GM19238 (cell line): ENCODE data around the gene NDUFV2.

Source experiments
- DNase-seq: peaks from one replicate; pipeline ENCODE4 v3.0.0; 2011; ENCODE audit warnings: low spot score; ENCODE audit not compliant: insufficient read length

The NDUFV2 gene

GRCh38 chr18:9117980-9118841 lies 15.7 kb downstream of the NDUFV2 start:
- DNase-seq = no peak

- no peak for DNase-seq
These were observed 18.3 kb downstream of the NDUFV2 start for GRCh38 chr18:9120796-9121195.

- DNase-seq = no peak
These were observed 21.0 kb downstream of the NDUFV2 start for GRCh38 chr18:9123520-9123919.

GRCh38 chr18:9124824-9125223 lies 22.3 kb downstream of the NDUFV2 start:
- no peak for DNase-seq

DNA sequence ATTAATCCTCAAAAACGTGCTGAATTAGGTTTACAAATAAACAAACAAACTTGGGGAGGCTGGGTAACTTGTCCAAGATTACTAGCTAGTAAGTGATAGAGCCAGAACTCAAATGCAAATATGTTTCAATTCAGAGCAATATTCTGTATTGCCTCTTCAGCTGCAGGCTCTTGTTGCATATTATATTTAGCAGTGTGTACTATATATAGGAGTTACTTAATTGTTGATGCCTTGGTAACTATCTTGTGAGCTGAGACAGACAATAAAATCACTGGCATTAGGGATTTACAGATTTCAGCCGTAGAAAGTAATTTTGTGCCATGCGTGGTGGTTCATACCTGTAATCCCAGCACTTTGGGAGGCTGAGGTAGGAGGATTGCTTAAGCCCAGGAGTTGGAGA lies 23.8 kb downstream of the NDUFV2 start:
- DNase-seq = no peak

- no peak for DNase-seq
These were observed 27.7 kb downstream of the NDUFV2 start for GRCh38 chr18:9130195-9130594.

DNA sequence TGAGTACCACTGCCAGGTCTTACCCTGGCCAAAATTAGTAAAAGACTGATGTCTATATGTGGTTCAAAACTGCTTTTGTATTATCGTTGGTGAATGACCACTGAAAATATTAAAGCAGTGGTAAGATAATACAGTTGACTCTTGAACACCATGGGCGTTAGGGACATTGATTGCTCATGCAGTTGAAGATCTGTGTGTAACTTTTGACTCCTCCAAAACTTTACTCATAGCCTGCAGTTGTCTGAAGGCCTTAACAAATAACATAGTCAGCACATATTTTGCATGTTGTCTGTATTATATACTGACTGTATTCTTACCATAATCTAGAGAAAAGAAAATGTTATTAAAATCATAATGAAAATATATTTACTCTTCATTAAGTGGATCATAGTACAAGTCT lies 28.3 kb downstream of the NDUFV2 start:
- no peak for DNase-seq

GRCh38 chr18:9132628-9133027 lies 30.1 kb downstream of the NDUFV2 start:
- no peak for DNase-seq

DNA sequence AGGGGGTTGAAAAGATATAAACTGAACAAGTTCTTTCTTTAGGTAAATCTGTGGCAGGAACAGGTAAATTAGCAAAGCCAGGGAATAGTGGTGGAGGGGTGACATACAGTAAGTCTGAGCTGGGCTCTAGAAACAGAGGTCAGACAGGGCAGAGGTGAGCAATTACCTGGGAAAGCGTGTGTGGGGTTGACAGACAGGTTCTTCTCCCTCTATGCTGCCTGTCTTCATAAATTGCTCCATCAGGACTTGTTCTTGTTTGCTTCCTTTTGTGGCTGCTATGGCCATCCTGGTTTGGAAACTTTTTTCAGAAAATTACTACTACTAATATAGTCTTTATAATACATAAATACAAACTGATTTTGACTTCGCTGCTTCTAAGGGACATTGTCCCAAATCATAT lies 30.7 kb downstream of the NDUFV2 start:
- no peak for DNase-seq

DNA sequence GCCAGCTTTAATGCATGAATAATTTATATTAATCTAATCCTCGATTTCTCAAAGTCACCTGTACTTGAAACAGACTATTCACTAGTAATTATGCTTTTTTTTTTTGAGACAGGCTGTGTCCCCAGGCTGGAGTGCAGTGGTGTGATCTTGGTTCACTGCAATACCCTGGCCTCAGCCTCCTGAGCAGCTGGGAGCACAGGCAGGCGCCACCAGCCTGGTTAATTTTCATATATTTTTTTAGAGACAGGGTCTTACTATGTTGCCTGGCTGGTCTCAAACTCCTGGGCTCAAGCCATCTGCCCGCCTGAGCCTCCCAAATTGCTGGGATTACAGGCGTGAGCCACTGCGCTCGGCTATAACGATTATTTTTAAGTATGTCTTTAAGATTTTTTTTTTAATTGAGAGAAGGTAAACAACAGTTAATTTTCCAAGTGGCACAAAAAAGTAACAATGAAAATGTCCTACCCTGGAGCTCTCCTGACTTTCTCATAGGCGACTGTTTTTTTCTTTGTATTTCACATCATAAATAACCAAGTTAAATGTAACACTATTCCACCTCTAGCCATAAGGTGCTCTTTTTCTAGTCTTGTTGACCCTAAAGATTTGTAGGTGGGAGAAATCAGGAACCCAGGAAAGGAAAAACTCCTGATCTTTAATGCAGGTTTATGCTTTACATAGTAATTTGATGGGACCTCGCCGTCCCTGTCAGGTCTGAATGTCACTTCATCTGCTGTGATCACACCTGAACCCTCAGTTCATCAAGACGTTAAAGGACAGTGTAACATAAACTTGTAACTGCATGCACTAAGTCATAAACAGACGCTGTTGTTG lies 32.8 kb downstream of the NDUFV2 start:
- no peak for DNase-seq

DNA sequence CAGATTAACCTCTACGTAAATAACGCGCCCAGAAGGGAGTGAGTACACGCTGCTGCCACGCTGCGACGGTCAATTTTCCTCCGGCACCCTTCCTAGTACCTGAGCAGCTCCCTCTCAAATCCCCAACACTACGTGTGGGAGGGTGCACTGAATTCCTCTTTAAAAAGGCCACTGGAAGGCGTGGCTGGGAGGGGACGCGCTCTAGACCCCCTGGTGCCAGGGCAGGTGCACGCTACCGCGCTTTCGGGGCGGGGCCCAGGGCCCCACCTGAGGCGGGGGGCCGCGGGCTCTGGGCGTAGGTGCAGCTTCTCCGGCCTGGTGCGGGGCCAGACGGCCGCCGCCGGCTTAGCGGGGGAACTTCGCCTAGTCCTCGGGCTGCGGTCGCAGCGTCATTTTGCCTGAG lies 33.4 kb downstream of the NDUFV2 start:
- DNase-seq = no peak

DNA sequence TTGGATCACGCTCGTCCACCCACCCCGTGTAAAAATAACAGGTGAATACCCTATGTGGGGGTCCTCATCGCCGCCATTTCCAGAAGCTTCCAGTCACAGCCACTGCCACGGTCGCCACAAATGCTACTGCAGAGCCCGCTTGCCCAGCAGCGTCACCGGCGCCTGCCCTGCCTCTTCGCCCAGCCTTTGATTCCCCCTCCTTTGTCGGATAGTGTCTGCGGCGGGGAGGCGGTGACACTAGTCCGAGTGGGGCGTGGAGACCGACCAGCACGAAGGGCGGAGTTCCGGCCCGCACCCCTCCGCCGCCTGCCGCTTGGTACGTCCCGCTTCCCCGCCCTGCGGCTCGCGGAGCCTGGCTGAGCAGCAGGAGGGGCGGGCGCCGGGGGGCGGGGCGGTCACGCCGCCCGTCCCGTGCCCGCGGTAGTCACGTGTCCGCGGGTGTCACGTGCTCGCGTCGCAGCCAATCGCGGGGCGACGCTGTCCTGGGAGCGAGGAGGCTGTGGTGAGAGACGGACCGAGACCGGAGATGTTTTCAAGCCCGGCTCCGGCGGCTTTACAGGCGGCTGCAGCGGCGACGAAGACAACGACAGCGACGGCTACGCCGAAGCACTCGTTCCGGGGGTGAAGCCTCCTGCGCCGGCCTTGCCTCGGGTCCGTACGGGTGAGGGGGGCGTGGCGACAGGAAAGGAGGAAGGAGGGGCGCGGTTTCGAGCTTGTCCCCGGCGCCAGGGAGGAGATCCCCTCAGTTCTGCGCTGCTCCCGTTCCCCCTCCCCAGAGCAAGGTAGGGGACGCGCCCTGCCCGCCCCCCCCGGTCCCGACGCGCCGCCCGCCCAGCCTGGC lies 34.0 kb downstream of the NDUFV2 start, which contains the start of gene ANKRD12:
Gene ANKRD12 (plus strand): TSS at position 467 of the 841 bp plus-strand sequence. CDS start 45,652 bp downstream, outside the sequence.
- DNase-seq = peak; percentile 95

DNA sequence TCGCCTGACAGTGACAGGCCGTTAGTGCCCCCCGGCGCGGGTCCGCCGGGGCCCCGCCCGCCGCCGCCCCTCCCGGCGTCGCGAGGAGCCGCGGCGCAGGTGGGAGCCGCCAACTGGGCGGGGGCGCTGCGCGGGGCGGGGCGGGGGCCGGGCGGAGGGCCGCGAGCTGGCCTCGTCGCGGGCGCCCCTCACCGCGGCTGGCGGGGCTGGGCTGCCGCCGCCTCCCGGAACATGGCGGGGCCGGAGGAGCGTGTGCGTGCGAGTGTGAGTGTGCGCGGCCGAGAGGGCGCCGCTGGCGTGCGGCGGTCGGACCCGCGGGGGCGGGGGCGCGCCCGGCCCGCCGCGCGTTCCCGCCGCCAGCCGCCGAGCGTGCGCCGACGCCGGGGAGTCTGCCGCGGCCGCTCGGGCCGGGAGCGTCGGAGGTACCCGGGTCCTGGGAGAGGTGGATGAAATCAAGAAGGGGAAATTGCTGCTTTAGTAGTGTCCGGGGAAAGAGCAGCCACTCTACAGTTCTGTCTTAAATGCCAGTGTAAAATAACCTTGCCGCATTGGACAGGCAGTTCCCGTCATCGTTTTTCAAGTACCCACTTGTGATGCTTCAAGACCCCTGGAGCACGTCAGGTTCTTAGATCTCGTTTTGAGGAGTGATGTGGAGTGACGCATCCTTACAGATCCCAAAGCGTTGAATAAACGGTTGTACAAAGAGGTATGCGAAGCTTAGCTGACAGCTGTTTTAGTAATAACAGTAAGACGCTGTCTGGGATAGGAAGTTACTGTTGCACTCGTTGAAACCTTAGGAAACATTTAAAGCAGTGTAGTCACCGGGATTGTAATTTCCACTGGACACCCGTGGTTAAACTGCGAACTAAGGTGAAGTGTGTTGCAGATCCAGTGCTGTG lies 34.9 kb downstream of the NDUFV2 start:
- peak; percentile 62 for DNase-seq

- DNase-seq = no peak
These were observed 37.0 kb downstream of the NDUFV2 start for GRCh38 chr18:9139400-9140039.

GRCh38 chr18:9140381-9140780 lies 37.9 kb downstream of the NDUFV2 start:
- DNase-seq = no peak

GRCh38 chr18:9140984-9141383 lies 38.5 kb downstream of the NDUFV2 start:
- DNase-seq = no peak

DNA sequence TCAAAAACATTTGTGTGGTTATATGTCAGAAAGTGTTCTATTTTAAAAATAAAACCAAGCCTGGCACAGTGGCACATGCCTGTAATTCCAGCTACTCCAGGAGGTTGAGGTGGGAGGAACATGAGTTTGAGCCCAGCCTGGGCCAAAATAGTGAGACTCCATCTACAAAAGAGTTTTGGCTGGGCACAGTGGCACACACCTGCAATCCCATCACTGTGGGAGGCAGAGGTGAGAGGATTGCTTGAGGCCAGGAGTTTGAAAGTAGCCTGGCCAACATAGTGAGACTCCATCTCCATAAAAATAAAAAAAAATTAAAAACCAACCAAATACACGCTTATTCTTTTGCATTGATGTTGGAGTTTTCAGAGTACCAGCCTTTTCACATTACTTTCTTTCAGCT lies 43.7 kb downstream of the NDUFV2 start:
- no peak for DNase-seq

GRCh38 chr18:9147440-9148202 lies 45.1 kb downstream of the NDUFV2 start:
- no peak for DNase-seq

DNA sequence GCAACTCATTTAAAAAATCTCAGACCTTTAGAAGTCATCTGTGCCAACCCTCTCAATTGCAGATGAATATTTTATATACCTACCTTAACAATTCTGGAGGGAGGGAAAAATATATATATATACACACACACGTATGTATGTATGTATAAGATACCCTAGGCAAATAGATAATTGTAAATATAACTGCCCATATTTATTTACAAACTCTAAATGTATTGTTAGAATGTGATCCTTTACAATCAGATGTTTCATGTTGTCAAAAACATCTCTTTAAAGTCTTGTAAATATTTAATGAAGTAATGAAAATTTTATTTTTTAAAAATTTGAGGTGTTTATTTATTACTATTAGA lies 45.7 kb downstream of the NDUFV2 start:
- DNase-seq = no peak
